Liver (tissue), 3 donors: ENCODE results near the gene DPT.
"Not testable (repeated sequence)": the region's sequence is repeated elsewhere in the genome, so short reads cannot be mapped to it uniquely, and the experiment has no call there.

ENCODE experiments used
- CTCF ChIP-seq: fragments of 150-350 bp; IDR thresholded peaks from 2 replicates; pipeline ENCODE4 v1.5.1; 2017; ENCODE audit warnings: improper control_type of control experiment, low read depth, low read length; ENCODE audit not compliant: missing input control
- RAD21 ChIP-seq, 2 donors: IDR thresholded peaks; 2 replicates each; pipeline ENCODE4 v1.6.1; 2016; ENCODE audit warnings: antibody characterized with exemption in 2 of 2, mild to moderate bottlenecking in 2 of 2
- YY1 ChIP-seq: IDR thresholded peaks from 2 replicates; pipeline ENCODE4 v1.6.1; 2016; ENCODE audit warnings: antibody characterized with exemption, mild to moderate bottlenecking
- TF ChIP-seq, protein P1 (sequence below): IDR thresholded peaks from 2 replicates; pipeline ENCODE4 v1.6.1; 2016; ENCODE audit warnings: antibody characterized with exemption
- TF ChIP-seq, protein P2 (sequence below): IDR thresholded peaks from 2 replicates; pipeline ENCODE4 v1.6.1; 2016; ENCODE audit warnings: antibody characterized with exemption
- donor health status: healthy.
- donor health status: healthy.

DNA sequence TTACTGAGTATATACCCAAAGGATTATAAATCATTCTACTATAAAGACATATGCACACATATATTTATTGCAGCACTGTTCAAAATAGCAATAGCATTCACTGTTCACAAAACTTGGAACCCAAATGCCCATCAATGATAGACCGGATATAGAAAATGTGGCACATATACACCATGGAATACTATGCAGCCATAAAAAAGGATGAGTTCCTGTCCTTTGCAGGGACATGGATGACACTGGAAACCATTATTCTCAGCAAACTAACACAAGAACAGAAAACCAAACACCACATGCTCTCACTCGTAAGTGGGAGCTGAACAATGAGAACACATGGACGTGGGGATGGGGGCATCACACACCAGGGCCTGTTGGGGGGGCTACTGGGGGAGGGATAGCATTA is 40.9 kb upstream of the DPT start:
- not testable (repeated sequence) for TF ChIP-seq CTCF; RAD21 (IDR thresholded peaks at IDR 0.05); YY1
- TF ChIP-seq, protein P1, sequence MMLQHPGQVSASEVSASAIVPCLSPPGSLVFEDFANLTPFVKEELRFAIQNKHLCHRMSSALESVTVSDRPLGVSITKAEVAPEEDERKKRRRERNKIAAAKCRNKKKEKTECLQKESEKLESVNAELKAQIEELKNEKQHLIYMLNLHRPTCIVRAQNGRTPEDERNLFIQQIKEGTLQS, result not testable (repeated sequence)
- TF ChIP-seq, protein P2, sequence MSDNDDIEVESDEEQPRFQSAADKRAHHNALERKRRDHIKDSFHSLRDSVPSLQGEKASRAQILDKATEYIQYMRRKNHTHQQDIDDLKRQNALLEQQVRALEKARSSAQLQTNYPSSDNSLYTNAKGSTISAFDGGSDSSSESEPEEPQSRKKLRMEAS, result not testable (repeated sequence)
